HG02763 (cell line): ENCODE measurements around the gene FAM117A.
A peak's percentile ranks its signal among the peaks of the same experiment; 100 is the strongest.

Source experiments
- ATAC-seq: cut with Tn5 transposase; IDR thresholded peaks from one replicate; pipeline ENCODE4 v1.9.1; 2021; ENCODE audit warnings: mild to moderate bottlenecking, moderate library complexity; ENCODE audit not compliant: unreplicated experiment

FAM117A gene

GRCh38 chr17:49763735-49764558 lies at the start of gene FAM117A:
Gene FAM117A, minus strand, starts transcription at chr17:49764131. Its CDS starts 44 bp downstream, at chr17:49764087.
- peak; percentile 92 for ATAC-seq

- no peak for ATAC-seq
Measured at GRCh38 chr17:49809056-49809455, 45.1 kb upstream of the FAM117A start.

GRCh38 chr17:49798738-49799137 lies 34.8 kb upstream of the FAM117A start:
- no peak for ATAC-seq

- no peak for ATAC-seq
Measured at GRCh38 chr17:49798182-49798581, 34.3 kb upstream of the FAM117A start.

GRCh38 chr17:49795372-49795771 lies 31.4 kb upstream of the FAM117A start:
- ATAC-seq: no peak

- no peak for ATAC-seq
Measured at GRCh38 chr17:49793309-49793708, 29.4 kb upstream of the FAM117A start.

- ATAC-seq: no peak
Measured at GRCh38 chr17:49789243-49789578, 25.3 kb upstream of the FAM117A start.

- ATAC-seq: peak; percentile 92
Measured at GRCh38 chr17:49788478-49789242, 24.7 kb upstream of the FAM117A start, which contains the start of gene KAT7. Gene KAT7, plus strand, starts transcription at chr17:49788681. Its CDS starts 154 bp downstream, at chr17:49788835.

- no peak for ATAC-seq
Measured at GRCh38 chr17:49787884-49788477, 24.1 kb upstream of the FAM117A start.

- ATAC-seq: no peak
Measured at GRCh38 chr17:49784636-49785035, 20.7 kb upstream of the FAM117A start.

GRCh38 chr17:49783791-49784190 lies 19.9 kb upstream of the FAM117A start:
- ATAC-seq: no peak

GRCh38 chr17:49783071-49783715 lies 19.3 kb upstream of the FAM117A start:
- no peak for ATAC-seq

- ATAC-seq: no peak
Measured at GRCh38 chr17:49779739-49780231, 15.9 kb upstream of the FAM117A start.

GRCh38 chr17:49779156-49779738 lies 15.3 kb upstream of the FAM117A start:
- no peak for ATAC-seq

GRCh38 chr17:49777563-49777962 lies 13.6 kb upstream of the FAM117A start:
- ATAC-seq: no peak

- no peak for ATAC-seq
Measured at GRCh38 chr17:49776551-49777300, 12.8 kb upstream of the FAM117A start.

GRCh38 chr17:49775546-49776260 lies 11.8 kb upstream of the FAM117A start:
- no peak for ATAC-seq

GRCh38 chr17:49766918-49767530 lies 3.1 kb upstream of the FAM117A start:
- no peak for ATAC-seq
